ENCODE data around the gene YARS1. TPM values are rescaled to one million over a fixed set of nuclear protein-coding genes. Genes with fewer than 3 reads are reported as not detected.

YARS1 gene
- total and polyA plus RNA-seq, 2 of the 13 experiments (the other 11 are each of a cell fraction or from before 2014, with no cell fraction given), result 50.1 to 113 TPM

- TF ChIP-seq FOXO1 (CRISPR knock-in tag; IDR thresholded peaks at IDR 0.05) (no peak), GMEB1 (CRISPR knock-in tag; IDR thresholded peaks at IDR 0.05; ENCODE audit: borderline replicate concordance) (no peak), CREM (IDR thresholded peaks at IDR 0.05) (no peak), CREM (CRISPR knock-in tag; IDR thresholded peaks at IDR 0.05) (no peak), RXRA (CRISPR knock-in tag; IDR thresholded peaks at IDR 0.05) (no peak), ZNF616 (CRISPR knock-in tag; IDR thresholded peaks at IDR 0.05; ENCODE audit: low read depth) (no peak), ZBTB21 (CRISPR knock-in tag; IDR thresholded peaks at IDR 0.05) (no peak), ZNF205 (CRISPR knock-in tag; IDR thresholded peaks at IDR 0.05) (no peak), PHF8 (CRISPR knock-in tag; IDR thresholded peaks at IDR 0.05) (no peak), MAFG (CRISPR knock-in tag; IDR thresholded peaks at IDR 0.05) (no peak), HHEX (CRISPR knock-in tag; IDR thresholded peaks at IDR 0.05) (no peak), ZBTB10 (CRISPR knock-in tag; IDR thresholded peaks at IDR 0.05; ENCODE audit: borderline replicate concordance) (peak; percentile 60; the same call in 1 of the 2 replicates), HOXA5 (CRISPR knock-in tag; IDR thresholded peaks at IDR 0.05) (no peak), NFAT5 (CRISPR knock-in tag; IDR thresholded peaks at IDR 0.05) (no peak), TAF15 (IDR thresholded peaks at IDR 0.05; ENCODE audit: low read depth, low read length, poor library complexity, severe bottlenecking) (no peak), ZNF577 (CRISPR knock-in tag; IDR thresholded peaks at IDR 0.05; ENCODE audit: borderline replicate concordance, low read depth) (no peak), BRF2 (CRISPR knock-in tag; IDR thresholded peaks at IDR 0.05) (no peak), ZNF563 (CRISPR knock-in tag; IDR thresholded peaks at IDR 0.05) (no peak)
Observed at GRCh38 chr1:32759521-32759981, 57.6 kb downstream of the YARS1 start (continued).

Data from HepG2 (cell line).